NCI-H524 treated with DMSO at 0.1 percent for 48 hours (cell line): Measurements from ENCODE around the gene CEBPA.

ENCODE experiments used
- DNase-seq: peaks from one replicate; lab custom pipeline; 2025; lab: John Stamatoyannopoulos, UW

CEBPA gene

GRCh38 chr19:33271246-33272021, 30.9 kb downstream of the CEBPA start:
- peak; percentile 15 for DNase-seq

GRCh38 chr19:33270769-33271168, 31.6 kb downstream of the CEBPA start:
- no peak for DNase-seq

- DNase-seq: no peak
Measured at GRCh38 chr19:33269016-33269415, 33.3 kb downstream of the CEBPA start.

GRCh38 chr19:33268162-33268991, 34.0 kb downstream of the CEBPA start:
- no peak for DNase-seq

GRCh38 chr19:33267706-33268105, 34.6 kb downstream of the CEBPA start:
- DNase-seq: no peak

- DNase-seq: no peak
Measured at GRCh38 chr19:33266974-33267484, 35.3 kb downstream of the CEBPA start.

GRCh38 chr19:33264881-33265445, 37.4 kb downstream of the CEBPA start:
- DNase-seq: no peak

GRCh38 chr19:33263325-33264023, 38.9 kb downstream of the CEBPA start:
- DNase-seq: no peak

GRCh38 chr19:33261511-33262189, 40.7 kb downstream of the CEBPA start:
- no peak for DNase-seq

- DNase-seq: no peak
Measured at GRCh38 chr19:33260628-33261418, 41.5 kb downstream of the CEBPA start.

GRCh38 chr19:33259539-33259938, 42.8 kb downstream of the CEBPA start:
- DNase-seq: no peak

- no peak for DNase-seq
Measured at GRCh38 chr19:33257828-33258227, 44.5 kb downstream of the CEBPA start.

- DNase-seq: no peak
Measured at GRCh38 chr19:33256261-33256660, 46.1 kb downstream of the CEBPA start.

- no peak for DNase-seq
Measured at GRCh38 chr19:33255781-33256180, 46.6 kb downstream of the CEBPA start.

GRCh38 chr19:33254245-33254824, 48.0 kb downstream of the CEBPA start:
- no peak for DNase-seq

- DNase-seq: no peak
Measured at GRCh38 chr19:33252971-33253370, 49.4 kb downstream of the CEBPA start.

- DNase-seq: no peak
Measured at GRCh38 chr19:33252418-33252962, 49.8 kb downstream of the CEBPA start.

- no peak for DNase-seq
Measured at GRCh38 chr19:33251526-33252090, 50.7 kb downstream of the CEBPA start.

GRCh38 chr19:33251076-33251475, 51.3 kb downstream of the CEBPA start:
- no peak for DNase-seq

- DNase-seq: no peak
Measured at GRCh38 chr19:33250500-33250899, 51.8 kb downstream of the CEBPA start.
